ENCODE results near the gene CDC25B.

DNA sequence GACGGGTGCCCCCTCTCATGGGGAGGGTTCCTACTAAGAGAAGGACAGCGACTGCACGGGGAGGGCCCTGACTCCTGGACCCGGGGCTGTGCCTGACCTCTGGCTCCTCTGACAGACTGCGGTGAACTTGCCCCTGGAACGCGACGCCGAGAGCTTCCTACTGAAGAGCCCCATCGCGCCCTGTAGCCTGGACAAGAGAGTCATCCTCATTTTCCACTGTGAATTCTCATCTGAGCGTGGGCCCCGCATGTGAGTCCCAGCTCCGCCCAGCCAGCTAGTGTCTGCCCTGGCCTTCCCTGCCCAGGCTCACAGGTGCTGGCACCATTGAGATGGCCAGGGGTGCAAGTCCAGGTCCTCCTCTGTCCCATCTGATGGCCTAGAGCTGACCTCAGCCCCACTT lies 7.2 kb downstream of the CDC25B start:
- TF ChIP-seq, protein P1, sequence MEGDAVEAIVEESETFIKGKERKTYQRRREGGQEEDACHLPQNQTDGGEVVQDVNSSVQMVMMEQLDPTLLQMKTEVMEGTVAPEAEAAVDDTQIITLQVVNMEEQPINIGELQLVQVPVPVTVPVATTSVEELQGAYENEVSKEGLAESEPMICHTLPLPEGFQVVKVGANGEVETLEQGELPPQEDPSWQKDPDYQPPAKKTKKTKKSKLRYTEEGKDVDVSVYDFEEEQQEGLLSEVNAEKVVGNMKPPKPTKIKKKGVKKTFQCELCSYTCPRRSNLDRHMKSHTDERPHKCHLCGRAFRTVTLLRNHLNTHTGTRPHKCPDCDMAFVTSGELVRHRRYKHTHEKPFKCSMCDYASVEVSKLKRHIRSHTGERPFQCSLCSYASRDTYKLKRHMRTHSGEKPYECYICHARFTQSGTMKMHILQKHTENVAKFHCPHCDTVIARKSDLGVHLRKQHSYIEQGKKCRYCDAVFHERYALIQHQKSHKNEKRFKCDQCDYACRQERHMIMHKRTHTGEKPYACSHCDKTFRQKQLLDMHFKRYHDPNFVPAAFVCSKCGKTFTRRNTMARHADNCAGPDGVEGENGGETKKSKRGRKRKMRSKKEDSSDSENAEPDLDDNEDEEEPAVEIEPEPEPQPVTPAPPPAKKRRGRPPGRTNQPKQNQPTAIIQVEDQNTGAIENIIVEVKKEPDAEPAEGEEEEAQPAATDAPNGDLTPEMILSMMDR (conservative IDR thresholded peaks at IDR 0.05) = no peak
- TF ChIP-seq ZFX (IDR thresholded peaks at IDR 0.05) = no peak
